ENCODE data around the gene TMEM120B.
"Not testable (repeated sequence)": the region's sequence is repeated elsewhere in the genome, so short reads cannot be mapped to it uniquely, and the experiment has no call there.

TMEM120B gene

GRCh38 chr12:121712461-121713256 is at the start of gene TMEM120B:
Gene TMEM120B (plus strand): TSS chr12:121712752. CDS start chr12:121712896, 144 bp downstream.
- peak; percentile 75 for DNase-seq

GRCh38 chr12:121663610-121663929 is 49.0 kb upstream of the TMEM120B start:
- no peak for DNase-seq

GRCh38 chr12:121666829-121667228 is 45.7 kb upstream of the TMEM120B start:
- not testable (repeated sequence) for DNase-seq

DNA sequence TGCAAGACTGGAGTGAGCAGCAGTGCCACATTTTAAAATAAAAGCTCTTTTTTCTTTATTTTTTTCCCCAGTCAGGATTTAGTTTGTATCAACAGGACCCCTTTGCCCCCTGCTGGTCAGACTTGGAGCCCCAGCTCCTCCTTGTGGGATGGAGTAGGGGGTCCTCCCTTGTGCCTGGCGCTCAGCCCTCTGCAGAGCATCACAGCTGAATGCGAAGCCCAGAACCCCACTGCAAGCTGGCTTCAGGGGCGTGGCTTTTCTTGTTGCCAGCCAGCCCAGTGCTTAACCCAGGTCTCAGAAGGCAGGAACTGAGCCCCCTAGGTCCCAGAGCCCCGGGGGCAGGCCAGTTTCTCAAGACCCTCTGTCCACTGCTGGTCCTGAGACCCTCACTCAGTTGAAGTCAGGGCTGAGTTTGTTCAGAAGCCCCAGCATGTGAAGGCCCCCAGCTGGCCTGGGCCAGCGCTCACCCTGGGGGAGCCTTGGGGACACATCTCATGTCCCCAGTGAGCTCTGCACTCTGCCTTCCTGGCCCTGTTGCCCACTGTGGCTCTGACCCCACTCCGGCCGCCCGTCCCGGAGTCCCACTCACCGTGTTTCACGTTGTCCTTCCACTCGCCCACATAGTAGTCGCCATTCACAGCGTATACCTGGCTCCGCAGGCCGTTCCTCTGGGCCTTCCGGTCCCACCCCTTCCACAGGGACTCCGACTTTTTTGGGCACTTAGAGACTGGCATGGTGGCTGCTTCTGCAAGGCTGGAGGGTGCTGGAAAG is 43.6 kb upstream of the TMEM120B start:
- peak; percentile 46 for DNase-seq

DNA sequence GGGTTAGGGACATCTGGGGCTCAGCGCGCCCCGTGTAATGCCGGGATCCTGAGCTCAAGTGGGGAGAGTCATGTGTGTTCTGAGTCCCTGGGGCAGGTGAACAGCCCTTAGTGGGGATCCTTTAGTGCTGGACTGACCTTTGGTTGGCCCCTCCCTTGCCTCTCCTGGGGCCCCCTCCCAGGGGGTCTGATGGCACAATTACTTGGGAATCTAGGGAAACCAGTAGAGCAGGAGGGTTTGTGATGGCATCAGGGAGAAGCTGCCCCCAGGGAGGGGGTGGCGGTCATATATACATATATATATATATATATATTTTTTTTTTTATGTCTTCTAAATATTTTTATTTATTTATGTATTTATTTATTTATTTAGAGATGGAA is 43.0 kb upstream of the TMEM120B start, which contains the start of gene MORN3:
MORN3 (minus strand) TSS at position 134 of the 380 bp plus-strand sequence. CDS start 171 bp downstream, outside the sequence.
- DNase-seq, result no peak

DNA sequence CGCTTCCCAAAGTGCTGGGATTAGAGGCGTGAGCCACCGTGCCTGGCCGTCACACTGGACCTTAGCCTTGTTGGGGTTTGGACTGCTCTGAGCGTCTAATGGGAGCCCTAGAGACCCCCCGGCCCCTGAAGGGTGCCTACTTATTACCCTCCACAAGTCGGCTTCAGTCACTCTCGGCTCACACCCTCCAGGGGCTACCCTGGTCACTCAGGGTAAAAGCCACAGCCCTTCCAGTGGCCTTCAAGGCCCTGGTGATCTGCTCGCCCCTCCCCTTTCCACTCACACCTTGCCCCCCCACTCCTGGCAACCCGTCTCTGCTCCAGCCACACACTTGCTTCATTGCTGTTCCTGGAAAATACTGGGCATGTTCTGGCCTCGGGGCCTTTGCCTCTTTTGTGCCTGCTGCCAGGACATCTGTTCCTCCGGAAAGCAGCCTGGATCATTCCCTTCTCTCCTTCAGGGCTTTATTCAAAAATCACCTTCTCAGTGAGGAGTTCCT is 39.5 kb upstream of the TMEM120B start:
- no peak for DNase-seq

DNA sequence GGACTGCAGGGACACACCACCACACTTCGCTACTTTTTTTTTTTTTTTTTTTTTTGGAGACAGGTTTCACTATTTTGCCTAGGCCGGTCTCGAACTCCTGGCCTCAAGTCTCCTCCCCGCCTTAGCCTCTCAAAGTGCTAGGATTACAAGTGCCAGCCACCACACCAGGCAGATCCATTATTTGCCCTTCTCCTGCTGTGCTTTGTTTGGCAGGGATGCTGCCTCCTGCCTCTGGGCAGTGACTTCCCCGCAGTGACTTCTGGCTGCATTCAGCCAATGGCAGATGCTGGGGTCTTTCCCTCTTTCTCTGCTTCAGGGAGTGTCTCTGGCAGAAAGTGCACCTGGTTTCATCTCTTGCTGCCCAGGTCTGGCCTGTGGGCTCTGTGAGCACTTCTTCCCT is 36.4 kb upstream of the TMEM120B start:
- no peak for DNase-seq

DNA sequence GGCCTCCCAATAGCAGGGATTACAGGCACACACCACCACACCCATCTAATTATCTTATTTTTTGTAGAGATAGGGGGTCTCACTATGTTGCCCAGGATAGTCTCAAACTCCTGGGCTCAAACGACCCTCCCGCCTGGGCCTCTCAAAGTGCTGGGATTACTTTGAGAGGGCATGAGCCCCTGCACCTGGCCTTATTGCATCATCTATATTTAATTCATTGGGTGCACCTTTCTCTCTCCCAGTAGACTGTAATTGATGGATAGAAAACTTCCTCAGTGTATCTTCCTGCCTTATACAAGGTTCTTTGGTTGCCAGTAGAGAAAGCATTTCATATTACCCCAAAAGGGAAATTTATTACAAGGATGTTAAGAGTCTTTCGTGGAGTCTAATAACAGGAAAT is 34.2 kb upstream of the TMEM120B start:
- DNase-seq, result no peak

DNA sequence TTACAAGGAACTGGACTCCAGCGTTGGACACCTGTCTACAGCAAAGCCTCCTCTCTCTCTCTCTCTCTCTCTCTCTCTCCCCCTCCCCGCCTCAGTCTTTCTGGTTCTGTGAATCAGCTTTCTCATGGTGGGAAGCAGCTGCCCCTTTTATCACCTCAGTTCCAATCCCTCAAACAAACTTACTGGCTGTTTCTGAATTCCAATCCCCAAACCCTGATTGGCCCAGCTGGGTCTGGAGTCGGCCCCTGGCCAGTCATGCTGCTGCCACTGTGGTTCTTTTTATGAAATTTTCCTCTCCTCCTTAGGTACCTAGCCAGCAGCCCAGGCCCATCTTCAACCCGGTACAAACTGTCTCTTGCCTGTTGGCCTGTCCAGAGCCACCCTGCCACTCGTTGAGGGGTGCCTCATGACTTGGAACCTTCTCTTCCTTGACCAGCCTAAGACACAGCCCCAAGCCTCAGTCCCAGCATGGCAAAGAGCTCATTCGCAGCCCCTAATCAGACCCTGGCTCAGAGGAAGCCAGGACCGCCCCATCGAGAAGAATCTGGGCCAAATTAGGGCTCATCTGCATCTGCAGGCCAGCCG is 33.7 kb upstream of the TMEM120B start:
- peak; percentile 13 for DNase-seq

DNA sequence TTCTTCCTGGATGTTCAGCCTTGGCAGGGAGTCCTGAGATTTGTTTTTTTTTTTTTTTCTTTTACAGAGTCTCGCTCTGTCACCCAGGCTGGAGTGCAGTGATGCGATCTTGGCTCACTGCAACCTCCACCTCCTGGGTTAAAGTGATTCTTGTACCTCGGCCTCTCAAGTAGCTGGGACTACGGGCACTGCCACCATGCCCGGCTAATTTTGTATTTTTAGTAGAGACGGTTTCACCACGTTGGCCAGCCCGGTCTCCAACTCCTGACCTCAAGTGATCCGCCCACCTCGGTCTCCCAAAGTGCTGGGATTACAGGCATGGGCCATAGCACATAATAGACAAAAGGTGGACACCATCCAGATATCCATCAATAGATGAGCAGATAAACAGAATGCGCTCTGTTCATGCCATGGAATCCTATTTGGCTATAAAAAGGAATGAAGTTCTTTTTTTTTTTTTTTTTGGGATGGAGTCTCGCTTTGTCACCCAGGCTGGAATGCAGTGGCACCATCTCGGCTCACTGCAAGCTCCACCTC is 32.8 kb upstream of the TMEM120B start:
- not testable (repeated sequence) for DNase-seq

DNA sequence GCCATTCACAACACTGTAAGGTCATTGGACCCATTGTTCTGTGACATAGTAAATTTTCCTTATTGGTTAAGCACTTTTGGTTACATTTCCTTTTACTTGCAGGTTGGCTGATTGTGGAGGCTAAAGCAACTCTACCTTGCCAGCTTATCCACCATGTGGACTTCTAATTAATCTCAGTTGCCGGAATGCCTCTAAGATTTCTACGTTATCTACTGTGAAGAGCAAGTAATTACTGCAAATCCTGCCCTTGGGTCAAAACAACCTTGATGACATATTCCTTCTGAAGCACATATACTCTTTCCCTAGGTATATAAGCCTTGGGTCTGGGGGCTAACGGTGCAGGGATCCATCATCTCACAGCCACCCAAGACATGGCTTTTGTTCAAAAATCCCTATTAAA is 23.6 kb upstream of the TMEM120B start:
- no peak for DNase-seq

DNA sequence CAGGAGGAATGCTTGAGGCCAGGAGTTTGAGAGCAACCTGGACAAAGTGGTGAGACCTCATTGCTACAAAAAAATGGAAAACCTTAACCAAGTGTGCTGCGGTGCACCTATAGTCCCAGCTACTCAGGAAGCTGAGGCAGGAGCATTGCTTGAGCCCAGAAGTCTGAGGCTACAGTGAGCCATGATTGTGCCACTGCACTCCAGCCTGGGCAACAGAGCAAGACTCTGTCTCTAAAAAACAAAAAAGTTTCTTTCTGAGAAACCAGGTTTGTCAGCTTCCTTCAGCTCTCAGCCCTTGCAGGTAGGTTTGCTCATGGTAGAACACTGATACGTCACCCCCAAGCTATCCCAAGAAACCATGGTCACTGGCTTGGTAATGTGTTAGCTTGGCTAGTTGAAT is 23.1 kb upstream of the TMEM120B start:
- no peak for DNase-seq

DNA sequence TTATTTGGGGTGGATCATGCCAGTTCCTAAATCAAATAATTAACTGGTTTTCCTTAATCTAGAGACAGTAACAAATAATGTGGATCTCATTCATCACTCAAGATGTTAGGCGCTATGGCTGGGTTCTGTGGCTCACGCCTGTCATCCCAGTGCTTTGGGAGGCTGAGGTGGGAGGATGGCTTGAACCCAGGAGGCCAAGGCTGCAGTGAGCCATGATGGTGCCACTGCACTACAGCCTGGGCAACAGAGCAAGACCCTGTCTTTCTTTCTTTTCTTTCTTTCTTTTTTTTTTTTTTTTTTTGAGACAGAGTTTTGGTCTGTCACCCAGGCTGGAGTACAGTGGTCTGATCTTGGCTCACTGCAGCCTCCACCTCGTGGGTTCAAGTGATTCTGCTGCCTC is 19.8 kb upstream of the TMEM120B start:
- not testable (repeated sequence) for DNase-seq

- DNase-seq, result no peak
Observed at GRCh38 chr12:121693155-121693687, 19.3 kb upstream of the TMEM120B start.

DNA sequence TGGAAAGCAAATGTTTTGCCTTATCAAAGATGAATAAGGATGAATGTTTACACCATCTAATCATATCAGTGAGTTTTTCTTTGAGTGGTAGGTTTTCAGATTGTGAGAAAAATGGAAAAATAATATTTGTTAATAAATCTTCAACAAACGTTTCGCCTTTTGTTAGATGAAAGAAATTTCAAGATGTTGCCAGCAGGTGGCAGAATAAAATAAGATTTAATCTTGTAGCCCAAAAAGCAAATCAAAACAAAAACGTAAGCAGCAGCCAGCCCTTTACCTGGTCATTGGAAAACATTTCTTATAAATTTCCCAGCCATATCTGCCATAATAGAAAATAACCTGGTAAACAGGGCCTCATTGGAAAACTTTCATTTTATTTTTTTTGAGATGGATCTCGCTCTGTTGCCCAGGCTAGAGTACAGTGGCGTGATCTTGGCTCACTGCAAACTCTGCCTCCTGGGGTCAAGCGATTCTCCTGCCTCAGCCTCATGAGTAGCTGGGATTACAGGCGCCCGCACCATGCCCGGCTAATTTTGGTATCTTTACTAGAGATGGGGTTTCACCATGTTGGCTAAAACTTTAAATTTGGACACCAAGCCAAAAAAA is 15.4 kb upstream of the TMEM120B start:
- DNase-seq, result peak; percentile 43

DNA sequence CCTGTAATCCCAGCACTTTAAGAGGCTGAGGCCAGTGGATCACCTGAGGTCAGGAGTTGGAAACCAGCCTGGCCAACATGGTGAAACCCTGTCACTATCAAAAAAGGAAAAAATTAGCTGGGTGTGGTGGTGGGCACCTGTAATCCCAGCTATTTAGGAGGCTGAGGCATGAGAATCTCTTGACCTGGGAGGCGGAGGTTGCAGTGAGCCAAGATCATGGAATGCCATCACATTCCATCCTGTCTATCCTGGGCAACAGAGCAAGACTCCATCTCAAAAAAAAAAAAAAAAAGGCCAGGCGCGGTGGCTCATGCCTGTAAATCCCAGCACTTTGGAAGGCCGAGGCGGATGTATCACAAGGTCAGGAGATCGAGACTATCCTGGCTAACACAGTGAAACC is 14.7 kb upstream of the TMEM120B start:
- not testable (repeated sequence) for DNase-seq

- no peak for DNase-seq
Observed at GRCh38 chr12:121701667-121702277, 10.8 kb upstream of the TMEM120B start.

DNA sequence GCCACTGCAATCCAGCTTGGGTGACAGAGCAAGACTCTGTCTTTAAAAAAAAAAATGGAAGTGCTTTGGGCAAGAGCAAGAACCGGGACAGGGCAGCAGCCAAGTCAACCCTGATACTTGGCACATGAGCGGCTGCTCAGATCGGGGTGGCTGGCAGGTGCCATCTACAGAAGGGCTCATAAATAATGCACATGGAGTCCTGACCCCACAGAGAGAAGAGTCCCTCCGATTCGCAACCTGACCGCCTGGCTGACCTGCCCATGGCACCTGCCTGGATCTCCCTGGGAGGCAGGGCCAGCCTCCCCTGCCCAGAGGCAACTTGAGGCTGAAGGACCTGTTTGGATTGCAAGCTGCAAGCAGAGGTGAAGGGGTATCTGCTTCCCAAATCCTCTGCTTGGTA is 9.6 kb upstream of the TMEM120B start:
- DNase-seq, result no peak

DNA sequence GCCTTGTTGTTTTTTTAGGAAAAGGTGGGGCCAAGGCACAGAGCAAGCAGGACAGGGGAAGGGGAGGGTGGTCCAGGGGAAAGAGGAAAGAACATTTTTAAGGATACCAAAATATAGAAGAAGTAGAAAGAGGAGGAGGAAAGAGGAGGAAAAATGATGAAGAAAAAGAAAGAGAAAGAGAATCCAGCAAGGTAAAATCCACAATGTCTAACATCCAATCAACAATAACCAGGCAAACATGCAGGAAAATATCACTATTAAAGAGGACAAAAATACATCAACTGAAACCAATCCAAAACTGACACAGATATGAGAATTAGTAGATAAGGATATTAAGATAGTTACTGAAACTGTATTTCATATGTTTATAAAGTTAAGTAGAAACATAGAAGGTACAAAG is 7.0 kb upstream of the TMEM120B start:
- DNase-seq, result no peak

DNA sequence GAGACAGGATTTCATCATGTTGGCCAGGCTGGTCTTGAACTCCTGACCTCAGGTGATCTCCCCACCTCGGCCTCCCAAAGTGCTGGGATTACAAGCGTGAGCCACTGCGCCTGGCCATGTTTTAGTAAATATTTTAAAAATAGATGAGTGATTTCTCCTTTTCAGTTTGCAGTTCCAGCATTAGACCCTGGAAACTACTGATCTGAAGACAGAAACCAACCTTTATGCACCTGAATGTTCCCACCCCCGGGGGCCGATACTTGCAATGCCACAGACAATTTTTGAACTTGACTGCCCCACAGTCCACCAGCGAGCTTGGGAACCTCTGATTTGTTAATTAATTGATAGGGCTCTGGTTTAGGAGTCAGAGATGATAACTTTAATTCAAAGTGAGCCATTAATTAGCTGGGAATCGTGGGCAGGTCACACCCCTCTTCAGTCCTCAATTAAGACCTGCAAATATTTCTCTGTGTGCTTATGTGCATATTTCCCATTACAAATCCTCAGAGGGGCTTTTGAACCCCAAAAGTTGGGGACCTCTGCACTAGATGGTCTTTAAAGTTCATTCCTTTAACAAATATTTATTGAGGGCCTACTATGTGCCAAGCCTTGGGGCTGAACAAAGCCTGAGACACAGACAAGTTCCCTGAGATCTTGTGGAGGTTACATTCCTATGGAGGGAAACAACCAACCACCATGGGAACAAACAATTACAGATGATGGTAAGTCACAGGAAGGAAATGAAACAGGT is 4.1 kb upstream of the TMEM120B start:
- no peak for DNase-seq

GRCh38 chr12:121709064-121709424 is 3.5 kb upstream of the TMEM120B start:
- DNase-seq, result not testable (repeated sequence)
